Non-pigmented ciliary epithelial cell (primary cell): ENCODE data around the gene C9orf72.
A peak's percentile ranks its signal among the peaks of the same experiment; 100 is the strongest.
"Not testable (repeated sequence)": the region's sequence is repeated elsewhere in the genome, so short reads cannot be mapped to it uniquely, and the experiment has no call there.

ENCODE experiments used
- DNase-seq: peaks from one replicate; pipeline ENCODE4 v3.0.0-alpha.2; 2010; ENCODE audit warnings: low read depth

The C9orf72 gene, protein sequence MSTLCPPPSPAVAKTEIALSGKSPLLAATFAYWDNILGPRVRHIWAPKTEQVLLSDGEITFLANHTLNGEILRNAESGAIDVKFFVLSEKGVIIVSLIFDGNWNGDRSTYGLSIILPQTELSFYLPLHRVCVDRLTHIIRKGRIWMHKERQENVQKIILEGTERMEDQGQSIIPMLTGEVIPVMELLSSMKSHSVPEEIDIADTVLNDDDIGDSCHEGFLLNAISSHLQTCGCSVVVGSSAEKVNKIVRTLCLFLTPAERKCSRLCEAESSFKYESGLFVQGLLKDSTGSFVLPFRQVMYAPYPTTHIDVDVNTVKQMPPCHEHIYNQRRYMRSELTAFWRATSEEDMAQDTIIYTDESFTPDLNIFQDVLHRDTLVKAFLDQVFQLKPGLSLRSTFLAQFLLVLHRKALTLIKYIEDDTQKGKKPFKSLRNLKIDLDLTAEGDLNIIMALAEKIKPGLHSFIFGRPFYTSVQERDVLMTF

GRCh38 chr9:27572918-27573633, at the start of gene C9orf72:
TSS of gene C9orf72 (minus strand) at chr9:27573481. CDS start at chr9:27567120, 6,361 bp downstream.
- no peak for DNase-seq

DNA sequence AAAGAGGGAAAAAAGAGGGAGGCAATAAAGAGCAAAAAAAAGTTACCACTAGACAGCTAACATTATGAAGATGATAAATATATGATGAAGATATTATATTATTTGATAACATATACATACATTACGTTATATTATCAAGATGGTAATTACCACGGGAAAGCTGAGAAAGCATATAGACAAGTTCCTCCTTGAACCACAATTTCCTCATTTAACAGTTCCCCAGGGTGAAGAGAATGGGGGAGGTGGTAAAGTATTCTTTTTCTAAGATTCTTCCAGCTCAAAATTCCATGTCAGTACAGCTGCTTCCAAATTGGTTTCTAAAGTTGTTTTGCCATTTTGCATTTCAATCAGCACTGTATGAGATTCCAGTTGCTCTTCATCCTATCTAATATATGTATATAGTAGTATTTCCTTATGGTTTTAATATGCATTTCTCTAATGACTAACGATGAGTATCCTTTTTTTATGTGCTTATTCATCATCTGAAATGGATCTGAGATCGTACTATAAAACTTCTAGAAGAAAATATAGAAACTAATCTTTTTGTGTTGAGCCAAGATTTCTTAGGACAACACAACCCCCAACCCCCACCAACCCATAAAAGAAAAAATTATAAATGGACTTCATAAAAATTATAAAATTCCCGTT, 49.5 kb upstream of the C9orf72 start:
- no peak for DNase-seq

DNA sequence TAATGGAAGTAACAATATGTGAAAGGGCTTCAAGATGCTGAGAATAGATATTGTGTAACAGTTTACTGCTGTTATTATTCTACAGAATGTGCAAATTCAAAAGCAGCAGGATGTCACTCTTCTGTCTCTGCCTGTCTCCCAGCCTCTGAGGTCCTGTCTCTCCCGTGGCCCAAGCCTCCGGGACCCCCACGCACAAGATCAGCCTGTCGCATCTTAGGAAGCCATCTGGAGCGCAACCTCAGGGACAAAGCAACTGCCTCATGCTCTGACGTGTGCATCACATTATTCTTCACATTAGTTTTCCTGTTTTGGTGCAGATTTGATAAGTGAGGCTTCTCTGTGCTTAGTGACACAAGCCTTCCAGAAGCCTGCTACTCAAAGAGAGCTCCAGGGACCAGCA, 46.5 kb upstream of the C9orf72 start:
- no peak for DNase-seq

DNA sequence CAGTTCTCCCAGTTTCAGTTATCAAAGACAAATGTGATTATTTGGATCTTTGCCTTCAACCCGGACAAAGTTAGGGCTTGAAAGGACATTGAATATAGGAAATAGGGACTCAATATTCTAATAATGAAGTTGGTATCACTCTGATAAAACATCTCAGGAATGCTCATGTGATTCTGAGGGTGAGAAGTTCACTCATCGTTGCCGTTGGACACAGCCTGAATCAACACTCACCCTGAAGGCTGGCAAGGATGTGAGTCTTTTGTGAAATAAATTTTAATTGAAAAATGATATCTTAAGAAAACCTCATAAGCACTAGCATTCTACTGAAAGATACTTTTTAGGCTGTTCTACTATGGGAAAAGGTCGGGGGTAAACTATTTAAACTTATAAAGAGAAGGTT, 44.8 kb upstream of the C9orf72 start:
- no peak for DNase-seq

DNA sequence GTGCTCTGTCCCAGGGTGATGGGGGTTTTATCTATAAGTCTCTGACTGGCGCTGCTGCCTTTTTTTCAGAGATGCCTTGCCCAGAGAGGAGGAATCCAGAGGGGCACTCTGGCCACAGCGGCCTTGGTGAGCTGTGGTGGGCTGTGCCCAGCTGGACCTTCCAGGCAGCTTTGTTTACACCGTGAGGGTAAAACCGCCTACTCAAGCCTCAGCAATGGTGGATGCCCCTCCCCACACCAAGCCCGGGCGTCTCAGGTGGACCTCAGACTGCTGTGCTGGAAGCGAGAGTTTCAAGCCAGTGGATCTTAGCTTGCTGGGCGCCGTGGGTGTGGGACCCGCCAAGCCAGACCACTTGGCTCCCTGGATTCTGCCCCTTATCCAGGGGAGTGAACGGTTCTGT, 41.3 kb upstream of the C9orf72 start:
- DNase-seq: no peak

GRCh38 chr9:27612036-27612435, 38.8 kb upstream of the C9orf72 start:
- DNase-seq: not testable (repeated sequence)

DNA sequence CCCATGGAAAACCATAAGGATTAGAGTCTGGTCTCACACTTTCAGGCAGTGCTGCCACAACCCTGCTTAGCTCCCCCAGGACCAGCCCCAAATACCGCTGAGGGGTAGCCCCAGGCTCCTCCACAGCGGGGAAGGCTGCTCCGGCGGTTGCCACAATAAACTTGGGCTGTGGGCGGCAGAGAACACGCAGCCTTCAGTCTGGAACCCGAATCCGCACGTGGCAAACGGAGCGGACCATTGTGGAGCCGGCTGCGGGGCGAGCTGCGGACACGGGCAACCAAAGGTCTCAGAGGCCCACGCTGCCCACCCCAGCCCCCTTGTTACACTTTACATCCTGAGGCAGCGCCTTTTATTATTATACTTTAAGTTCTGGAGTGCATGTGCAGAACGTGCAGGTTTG, 37.3 kb upstream of the C9orf72 start:
- DNase-seq: no peak

GRCh38 chr9:27602954-27603353, 29.7 kb upstream of the C9orf72 start:
- DNase-seq: no peak

GRCh38 chr9:27602142-27602861, 29.0 kb upstream of the C9orf72 start:
- DNase-seq: no peak

DNA sequence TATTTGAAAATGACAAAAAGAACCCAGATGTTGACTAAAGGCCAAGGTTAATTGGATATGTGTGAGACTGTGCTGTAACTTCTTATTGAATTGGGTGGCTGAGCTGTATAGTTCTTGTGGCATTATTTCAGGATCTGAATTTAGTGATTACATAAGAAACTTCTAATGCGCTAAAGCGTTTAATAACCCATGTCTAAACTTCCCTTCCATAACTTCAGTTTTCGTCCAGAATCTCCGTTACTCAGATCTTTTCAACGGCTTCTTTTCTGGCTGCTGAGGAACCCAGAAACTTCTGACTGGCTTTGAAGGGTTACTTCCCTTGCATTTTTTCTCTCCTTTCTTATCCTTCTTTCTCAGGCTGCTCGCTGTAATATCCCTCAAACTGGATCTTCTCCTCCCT, 28.1 kb upstream of the C9orf72 start:
- no peak for DNase-seq

DNA sequence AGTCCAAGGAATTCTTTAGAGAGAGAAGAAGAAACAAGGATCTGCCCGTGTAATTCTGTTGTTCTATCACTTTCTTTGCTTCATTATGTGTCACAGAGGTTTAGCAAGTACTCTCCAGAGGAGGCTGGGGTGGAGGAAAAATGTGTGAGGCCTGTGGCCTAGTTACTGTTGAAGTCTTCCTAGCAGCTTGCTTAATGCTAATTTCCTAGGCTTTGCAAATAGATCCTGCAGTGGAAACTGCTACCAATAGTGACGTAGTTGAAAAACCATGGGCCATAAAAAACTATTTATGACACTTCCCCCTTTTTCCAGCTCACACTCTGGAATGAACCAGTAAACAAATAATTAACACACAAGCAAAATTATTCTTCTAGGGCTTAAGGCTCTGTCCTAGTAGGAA, 27.0 kb upstream of the C9orf72 start:
- no peak for DNase-seq

GRCh38 chr9:27599870-27600238, 26.6 kb upstream of the C9orf72 start:
- no peak for DNase-seq

DNA sequence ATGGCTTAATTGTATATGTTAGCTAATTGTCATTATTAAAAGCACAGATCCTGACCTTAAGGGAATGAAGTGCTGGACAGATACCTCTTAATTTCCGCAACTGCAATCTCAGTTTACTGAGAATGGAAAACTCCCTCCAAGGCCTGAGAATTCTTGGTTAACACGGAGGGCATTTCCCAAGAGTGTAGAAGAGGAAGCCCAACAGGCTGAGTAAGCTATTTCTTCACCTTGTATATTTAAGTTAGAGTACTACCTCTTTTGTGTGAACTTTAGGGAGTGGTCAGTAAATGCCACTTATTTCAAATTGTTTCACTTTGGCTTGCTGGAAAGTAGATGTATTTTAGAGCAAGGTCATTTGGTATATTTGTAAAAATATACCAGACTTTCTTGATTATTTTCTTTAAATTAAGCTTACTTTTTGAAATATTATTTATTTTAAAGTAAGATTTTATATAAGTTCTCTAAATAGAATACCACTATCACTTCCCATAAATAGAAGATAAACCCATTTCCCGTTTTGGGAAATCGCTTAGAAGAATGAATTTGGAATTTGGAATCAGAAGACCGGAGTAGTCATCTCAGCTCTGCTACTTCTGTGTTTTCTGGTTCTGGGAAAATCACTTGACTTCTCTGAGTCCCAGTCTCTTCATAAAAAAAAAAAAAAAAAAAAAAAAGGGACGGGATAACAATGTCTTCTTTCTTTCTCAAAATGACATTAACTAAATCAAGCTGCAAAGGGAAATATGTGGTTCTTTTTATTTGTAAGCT, 26.0 kb upstream of the C9orf72 start:
- no peak for DNase-seq

- DNase-seq: no peak
Observed at GRCh38 chr9:27595733-27596132, 22.5 kb upstream of the C9orf72 start.

- DNase-seq: no peak
Observed at GRCh38 chr9:27591672-27592071, 18.4 kb upstream of the C9orf72 start.

GRCh38 chr9:27591093-27591492, 17.8 kb upstream of the C9orf72 start:
- no peak for DNase-seq

DNA sequence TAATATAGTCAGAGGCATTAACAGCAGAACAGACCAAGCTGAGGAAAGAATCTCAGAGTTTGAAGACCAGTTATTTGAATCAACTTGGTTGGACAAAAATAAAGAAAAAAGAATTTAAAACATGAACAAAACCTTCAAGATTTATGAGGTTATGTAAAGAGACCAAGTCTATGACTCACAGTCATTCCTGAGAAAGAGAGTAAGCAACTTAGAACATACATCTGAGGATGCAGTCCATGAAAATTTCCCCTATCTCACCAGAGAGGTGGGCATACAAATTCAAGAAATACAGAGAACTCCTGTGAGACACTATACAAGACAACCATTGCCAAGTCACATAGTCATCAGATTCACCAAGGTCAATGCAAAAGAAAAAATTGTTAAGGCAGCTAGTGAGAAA, 17.4 kb upstream of the C9orf72 start:
- DNase-seq: peak; percentile 26

DNA sequence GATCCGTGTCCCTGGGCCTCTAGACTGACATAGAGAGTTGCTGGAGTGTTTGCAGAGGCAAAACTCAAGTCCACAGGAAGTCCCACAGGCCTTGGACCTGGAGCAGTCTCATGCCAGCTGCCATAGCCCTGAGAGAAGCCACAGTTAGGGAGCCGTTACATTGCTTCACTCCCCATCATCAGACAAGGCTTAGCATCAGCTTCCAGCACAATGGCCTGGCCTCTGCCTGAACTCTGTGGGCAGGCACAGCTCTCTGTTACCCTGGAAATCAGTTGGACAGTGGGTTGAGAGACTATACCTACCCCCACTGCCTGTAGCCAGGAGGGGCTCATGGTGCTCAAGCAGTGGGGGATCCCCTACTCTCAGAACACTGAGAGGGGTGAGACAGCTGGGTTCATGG, 16.2 kb upstream of the C9orf72 start:
- no peak for DNase-seq

DNA sequence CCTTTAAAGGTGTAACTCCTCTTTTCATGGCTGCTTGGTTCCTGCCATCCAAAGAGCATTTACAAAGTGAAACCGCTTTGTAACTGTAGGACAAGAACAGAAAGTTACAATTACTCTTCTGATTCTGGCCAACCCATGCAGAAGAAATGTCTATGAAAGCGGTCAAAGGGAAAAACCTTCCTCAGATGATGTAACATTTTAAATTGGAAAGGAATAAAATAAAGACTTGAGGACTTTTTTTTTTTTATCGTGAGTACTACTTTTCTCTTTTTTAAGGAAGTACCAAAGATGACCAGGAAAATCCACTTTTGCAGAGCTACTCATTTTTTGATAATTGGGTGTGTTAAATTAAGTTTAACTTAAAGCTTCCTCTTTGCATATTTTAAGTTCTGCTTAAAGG, 13.0 kb upstream of the C9orf72 start:
- no peak for DNase-seq

DNA sequence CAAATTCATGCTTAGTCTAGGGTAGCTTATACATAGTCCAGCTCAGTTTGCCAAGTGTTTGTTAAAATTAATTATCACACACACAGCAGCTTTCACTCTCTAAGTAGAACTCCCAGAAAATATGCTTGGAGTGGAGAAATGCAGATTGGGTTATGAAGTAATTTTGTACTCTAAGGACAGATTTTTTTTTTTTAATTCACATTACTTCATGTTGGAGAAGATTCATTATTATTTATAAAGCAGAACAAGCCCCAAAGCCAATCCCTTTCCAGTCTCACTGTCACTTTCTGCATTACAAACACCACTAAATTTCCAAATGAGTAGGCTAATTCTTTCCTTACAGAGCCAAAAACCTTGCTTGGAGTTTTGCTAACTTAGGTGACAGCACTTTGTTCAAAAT, 11.7 kb upstream of the C9orf72 start:
- no peak for DNase-seq

- no peak for DNase-seq
Observed at GRCh38 chr9:27582794-27583193, 9.5 kb upstream of the C9orf72 start.

- no peak for DNase-seq
Observed at GRCh38 chr9:27581826-27582225, 8.5 kb upstream of the C9orf72 start.
